ENCODE data around the gene CLPTM1. TPM values are rescaled to one million over a fixed set of nuclear protein-coding genes. Genes with fewer than 3 reads are reported as not detected.

CLPTM1 gene
- total RNA-seq, 1 experiment from 2014 or later, result 102 TPM

DNA sequence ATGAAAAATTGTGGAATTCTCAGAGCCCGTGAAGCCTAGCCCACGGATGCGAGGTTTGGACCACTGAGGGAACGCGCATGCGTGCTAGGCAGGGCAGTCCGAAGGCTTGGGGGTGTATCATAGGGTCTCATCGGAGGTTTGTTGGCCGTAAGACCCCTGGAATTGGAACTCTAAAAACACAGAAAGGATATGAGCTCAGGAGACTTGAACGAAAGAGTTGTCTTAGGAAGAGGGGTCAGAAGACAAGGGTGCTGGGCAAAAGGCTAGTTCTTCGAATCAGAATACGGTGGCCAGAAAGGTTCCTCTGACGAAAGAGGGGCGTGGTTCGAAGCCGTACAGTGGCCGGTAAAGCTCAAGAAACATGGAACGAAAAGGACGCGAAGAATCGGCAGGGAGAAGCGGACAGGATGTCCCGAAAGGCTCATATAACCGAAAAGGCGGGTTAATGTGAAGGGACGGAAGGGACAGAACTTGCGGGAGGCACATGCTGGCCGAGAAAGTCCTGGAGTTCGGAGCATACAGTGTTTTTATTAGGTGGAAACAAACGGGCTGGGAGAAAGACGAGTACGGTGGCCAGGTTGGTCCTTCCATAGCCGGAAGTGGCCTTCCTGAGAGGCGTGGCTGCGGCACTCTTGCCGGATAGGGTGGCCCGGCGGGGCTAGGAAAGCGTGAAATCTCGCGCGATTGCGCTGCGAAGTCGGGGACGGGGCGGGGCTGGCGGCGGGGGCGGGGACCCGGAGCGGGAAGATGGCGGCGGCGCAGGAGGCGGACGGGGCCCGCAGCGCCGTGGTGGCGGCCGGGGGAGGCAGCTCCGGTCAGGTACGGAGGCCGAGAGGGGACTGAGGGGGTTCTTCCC is at the start of gene CLPTM1 (continued):
- no peak for TF ChIP-seq FOSL1 (IDR thresholded peaks at IDR 0.05; ENCODE audit: low read depth)
- TF ChIP-seq, protein P1, sequence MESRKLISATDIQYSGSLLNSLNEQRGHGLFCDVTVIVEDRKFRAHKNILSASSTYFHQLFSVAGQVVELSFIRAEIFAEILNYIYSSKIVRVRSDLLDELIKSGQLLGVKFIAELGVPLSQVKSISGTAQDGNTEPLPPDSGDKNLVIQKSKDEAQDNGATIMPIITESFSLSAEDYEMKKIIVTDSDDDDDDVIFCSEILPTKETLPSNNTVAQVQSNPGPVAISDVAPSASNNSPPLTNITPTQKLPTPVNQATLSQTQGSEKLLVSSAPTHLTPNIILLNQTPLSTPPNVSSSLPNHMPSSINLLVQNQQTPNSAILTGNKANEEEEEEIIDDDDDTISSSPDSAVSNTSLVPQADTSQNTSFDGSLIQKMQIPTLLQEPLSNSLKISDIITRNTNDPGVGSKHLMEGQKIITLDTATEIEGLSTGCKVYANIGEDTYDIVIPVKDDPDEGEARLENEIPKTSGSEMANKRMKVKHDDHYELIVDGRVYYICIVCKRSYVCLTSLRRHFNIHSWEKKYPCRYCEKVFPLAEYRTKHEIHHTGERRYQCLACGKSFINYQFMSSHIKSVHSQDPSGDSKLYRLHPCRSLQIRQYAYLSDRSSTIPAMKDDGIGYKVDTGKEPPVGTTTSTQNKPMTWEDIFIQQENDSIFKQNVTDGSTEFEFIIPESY (IDR thresholded peaks at IDR 0.05; ENCODE audit: extremely low read depth, insufficient replicate concordance, low read length), result peak; percentile 94
- TF ChIP-seq CEBPB (IDR thresholded peaks at IDR 0.05; ENCODE audit: low read depth), result no peak

DNA sequence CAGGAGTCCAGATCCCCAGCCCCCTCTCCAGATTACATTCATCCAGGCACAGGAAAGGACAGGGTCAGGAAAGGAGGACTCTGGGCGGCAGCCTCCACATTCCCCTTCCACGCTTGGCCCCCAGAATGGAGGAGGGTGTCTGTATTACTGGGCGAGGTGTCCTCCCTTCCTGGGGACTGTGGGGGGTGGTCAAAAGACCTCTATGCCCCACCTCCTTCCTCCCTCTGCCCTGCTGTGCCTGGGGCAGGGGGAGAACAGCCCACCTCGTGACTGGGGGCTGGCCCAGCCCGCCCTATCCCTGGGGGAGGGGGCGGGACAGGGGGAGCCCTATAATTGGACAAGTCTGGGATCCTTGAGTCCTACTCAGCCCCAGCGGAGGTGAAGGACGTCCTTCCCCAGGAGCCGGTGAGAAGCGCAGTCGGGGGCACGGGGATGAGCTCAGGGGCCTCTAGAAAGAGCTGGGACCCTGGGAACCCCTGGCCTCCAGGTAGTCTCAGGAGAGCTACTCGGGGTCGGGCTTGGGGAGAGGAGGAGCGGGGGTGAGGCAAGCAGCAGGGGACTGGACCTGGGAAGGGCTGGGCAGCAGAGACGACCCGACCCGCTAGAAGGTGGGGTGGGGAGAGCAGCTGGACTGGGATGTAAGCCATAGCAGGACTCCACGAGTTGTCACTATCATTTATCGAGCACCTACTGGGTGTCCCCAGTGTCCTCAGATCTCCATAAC is 49.6 kb upstream of the CLPTM1 start, which contains the start of gene APOE:
APOE (plus strand) TSS at position 360 of the 724 bp plus-strand sequence. CDS start 829 bp downstream, outside the sequence.
- DNase-seq (ENCODE audit: low read depth, low spot score) (no peak), ATAC-seq (no peak)
- ChIA-PET RAD21 (ENCODE audit: low non-redundant PET in 1 of 2, low total read pairs in 2 of 2, uncharacterized antibody in 2 of 2, unreplicated experiment in 2 of 2) (no interaction called here), POLR2A (interaction anchor here (0.6 to 0.7 kb wide), 2 partner anchors 49 to 115 kb away, joined by 4 to 6 read pairs; no protein-coding TSS in a partner anchor), CTCF (interaction anchor here (0.5 to 1.5 kb wide), 4 partner anchors 15 to 202 kb away, joined by 3 to 6 read pairs (median 4); partner anchors contain the start of gene TOMM40)
- intact Hi-C loops (cut with micrococcal nuclease), result no loop called here
- peak within 1 kb of the TSS; percentile 42 for H3K4me2 ChIP-seq (ENCODE audit: low read length)
- TF ChIP-seq SIN3A (IDR thresholded peaks at IDR 0.05; ENCODE audit: low read depth), result no peak
- TF ChIP-seq RAD21 (IDR thresholded peaks at IDR 0.05; ENCODE audit: low read depth), result no peak
- no peak for TF ChIP-seq ZFX (IDR thresholded peaks at IDR 0.05)
- TF ChIP-seq, protein P2, sequence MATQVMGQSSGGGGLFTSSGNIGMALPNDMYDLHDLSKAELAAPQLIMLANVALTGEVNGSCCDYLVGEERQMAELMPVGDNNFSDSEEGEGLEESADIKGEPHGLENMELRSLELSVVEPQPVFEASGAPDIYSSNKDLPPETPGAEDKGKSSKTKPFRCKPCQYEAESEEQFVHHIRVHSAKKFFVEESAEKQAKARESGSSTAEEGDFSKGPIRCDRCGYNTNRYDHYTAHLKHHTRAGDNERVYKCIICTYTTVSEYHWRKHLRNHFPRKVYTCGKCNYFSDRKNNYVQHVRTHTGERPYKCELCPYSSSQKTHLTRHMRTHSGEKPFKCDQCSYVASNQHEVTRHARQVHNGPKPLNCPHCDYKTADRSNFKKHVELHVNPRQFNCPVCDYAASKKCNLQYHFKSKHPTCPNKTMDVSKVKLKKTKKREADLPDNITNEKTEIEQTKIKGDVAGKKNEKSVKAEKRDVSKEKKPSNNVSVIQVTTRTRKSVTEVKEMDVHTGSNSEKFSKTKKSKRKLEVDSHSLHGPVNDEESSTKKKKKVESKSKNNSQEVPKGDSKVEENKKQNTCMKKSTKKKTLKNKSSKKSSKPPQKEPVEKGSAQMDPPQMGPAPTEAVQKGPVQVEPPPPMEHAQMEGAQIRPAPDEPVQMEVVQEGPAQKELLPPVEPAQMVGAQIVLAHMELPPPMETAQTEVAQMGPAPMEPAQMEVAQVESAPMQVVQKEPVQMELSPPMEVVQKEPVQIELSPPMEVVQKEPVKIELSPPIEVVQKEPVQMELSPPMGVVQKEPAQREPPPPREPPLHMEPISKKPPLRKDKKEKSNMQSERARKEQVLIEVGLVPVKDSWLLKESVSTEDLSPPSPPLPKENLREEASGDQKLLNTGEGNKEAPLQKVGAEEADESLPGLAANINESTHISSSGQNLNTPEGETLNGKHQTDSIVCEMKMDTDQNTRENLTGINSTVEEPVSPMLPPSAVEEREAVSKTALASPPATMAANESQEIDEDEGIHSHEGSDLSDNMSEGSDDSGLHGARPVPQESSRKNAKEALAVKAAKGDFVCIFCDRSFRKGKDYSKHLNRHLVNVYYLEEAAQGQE (IDR thresholded peaks at IDR 0.05; ENCODE audit: low read depth), result no peak
- TF ChIP-seq EGR1 (IDR thresholded peaks at IDR 0.05; ENCODE audit: low read depth), result no peak
- H3K9ac ChIP-seq (ENCODE audit: low read length), result no peak within 1 kb of the TSS
- no TSS peak for BruUV-seq (replicated peaks)
- no peaks in the 10 kb centered on the region for H3K27me3 ChIP-seq (ENCODE audit: insufficient read depth, low read length)
- H4K20me1 ChIP-seq (ENCODE audit: insufficient read depth), result no peaks in the 10 kb centered on the region
- H3K4me1 ChIP-seq (ENCODE audit: control insufficient read depth in 1 of 2, insufficient read depth in 2 of 2, low read length in 2 of 2), result peaks cover 10 to 41% of the 10 kb centered on the region in 2 experiments
- no peaks in the 10 kb centered on the region for H3K9me2 ChIP-seq (ENCODE audit: insufficient read depth)
- H3K36me3 ChIP-seq (ENCODE audit: control insufficient read depth in 1 of 2, insufficient read depth in 2 of 2, low read length in 2 of 2), result peaks cover 10 to 21% of the 10 kb centered on the region in 2 experiments; a peak in 3 of 4 replicates
- H3K79me2 ChIP-seq (ENCODE audit: insufficient read depth, low read length), result no peaks in the 10 kb centered on the region
- H3K4me3 ChIP-seq (replicated peaks in 1 of 2; ENCODE audit: low read depth in 1 of 2, low read length in 2 of 2), result no peak within 1 kb of the TSS
- H3K9me3 ChIP-seq (ENCODE audit: control insufficient read depth in 1 of 2, insufficient read depth in 1 of 2, low read depth in 1 of 2, low read length in 2 of 2), result no peaks in the 10 kb centered on the region
- no peak within 1 kb of the TSS for H2AFZ ChIP-seq (ENCODE audit: low read depth, low read length, poor library complexity, severe bottlenecking)
- peak within 1 kb of the TSS; percentile 37; the same call in 1 of the 2 replicates for H3K27ac ChIP-seq (ENCODE audit: low read depth, low read length)
